WTC11 (cell line): Measurements from ENCODE around the gene RABL6.

Experiments
- CTCF ChIP-seq: fragments of 200-600 bp; IDR thresholded peaks from 2 replicates; pipeline ENCODE4 v1.8.0; 2022; ENCODE audit warnings: antibody characterized with exemption
- HMGXB4 ChIP-seq: sonication (generic); formaldehyde crosslinking; IDR thresholded peaks from 2 replicates; pipeline ENCODE4 v1.8.1; 2023; ENCODE audit warnings: mild to moderate bottlenecking, moderate library complexity, missing genetic modification reagents
- NFYB ChIP-seq: sonication (generic); formaldehyde crosslinking; conservative IDR thresholded peaks from 2 replicates; pipeline ENCODE4 v1.8.0; 2022; ENCODE audit warnings: low read depth, missing genetic modification reagents
- OVOL2 ChIP-seq: fragments of 250-450 bp; sonication (Bioruptor Pico); IDR thresholded peaks from 2 replicates; pipeline ENCODE4 v1.9.0; 2021; ENCODE audit warnings: mild to moderate bottlenecking, borderline replicate concordance
- TCF7 ChIP-seq: sonication (generic); formaldehyde crosslinking; IDR thresholded peaks from 2 replicates; pipeline ENCODE4 v1.8.0; 2022; ENCODE audit warnings: mild to moderate bottlenecking, low read depth, missing genetic modification reagents, moderate library complexity
- TP53 ChIP-seq: sonication (generic); formaldehyde crosslinking; IDR thresholded peaks from 2 replicates; pipeline ENCODE4 v1.8.1; 2023; ENCODE audit warnings: mild to moderate bottlenecking, missing genetic modification reagents
- USF2 ChIP-seq: sonication (generic); formaldehyde crosslinking; IDR thresholded peaks from 2 replicates; pipeline ENCODE4 v1.8.1; 2023; ENCODE audit warnings: mild to moderate bottlenecking, missing genetic modification reagents, moderate library complexity
- ZNF138 ChIP-seq: sonication (generic); formaldehyde crosslinking; conservative IDR thresholded peaks from 2 replicates; pipeline ENCODE4 v1.8.1; 2022; ENCODE audit warnings: mild to moderate bottlenecking, moderate library complexity, missing genetic modification reagents

GRCh38 chr9:136775191-136775590, 32.6 kb upstream of the RABL6 start:
- TF ChIP-seq ZNF138 (CRISPR knock-in tag) (no peak), CTCF (no peak), OVOL2 (CRISPR knock-in tag) (no peak), HMGXB4 (CRISPR knock-in tag) (no peak), TP53 (CRISPR knock-in tag) (no peak), TCF7 (no peak), NFYB (CRISPR knock-in tag) (no peak), USF2 (CRISPR knock-in tag) (no peak)
